ENCODE data around the gene TMEM37.

The TMEM37 gene

DNA sequence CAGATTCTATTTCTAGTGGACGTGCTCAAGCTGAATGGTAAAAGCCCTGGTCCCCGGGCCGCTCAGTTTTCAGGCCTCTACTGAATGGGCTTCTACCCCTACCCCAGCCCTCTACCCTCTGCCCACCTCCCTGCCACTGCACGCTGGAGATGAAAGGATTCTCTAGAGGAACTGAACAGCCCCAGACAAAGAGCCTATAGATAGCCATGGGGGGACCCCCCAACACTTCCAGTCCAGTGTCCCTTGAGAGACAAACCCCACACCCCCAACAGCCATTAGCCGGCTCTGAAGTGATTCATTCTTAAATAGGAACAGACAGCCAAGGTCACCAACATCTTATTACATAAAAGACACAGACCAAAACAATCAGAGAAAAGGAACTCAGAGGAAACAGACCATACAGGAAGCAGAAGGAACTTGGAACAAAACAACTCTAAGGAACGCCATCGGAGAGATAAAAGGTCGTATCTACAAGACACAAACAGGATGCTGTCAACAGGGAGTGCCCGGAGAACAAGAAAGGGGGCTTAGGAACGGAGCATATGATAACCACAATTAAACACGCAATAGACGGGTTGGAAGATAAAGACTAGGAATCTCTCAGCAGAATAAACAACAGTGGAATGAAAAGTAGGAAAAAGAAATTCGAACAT is 23.5 kb downstream of the TMEM37 start:
- DNase-seq (ENCODE audit: low read depth in 2 of 2), result no peak

DNA sequence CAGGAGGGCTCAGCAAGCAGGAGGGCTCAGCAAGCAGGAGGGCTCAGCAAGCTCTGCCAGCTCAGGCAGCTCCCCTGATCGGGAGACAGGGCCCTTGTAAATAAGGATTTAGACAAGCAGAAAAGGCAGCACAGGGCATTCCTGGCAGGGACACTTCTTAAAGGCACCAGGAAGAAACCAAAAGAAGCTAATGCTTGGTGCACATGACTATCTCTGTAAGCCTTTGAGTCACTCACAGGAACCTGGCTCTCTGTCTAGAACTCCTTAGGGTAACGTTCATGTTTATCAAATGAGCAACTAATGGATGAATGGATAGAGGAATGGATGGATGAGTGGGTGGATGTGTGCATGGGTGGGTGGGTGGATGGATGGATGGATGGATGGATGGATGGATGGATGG is 28.4 kb downstream of the TMEM37 start:
- no peak for DNase-seq (ENCODE audit: low read depth in 2 of 2)

DNA sequence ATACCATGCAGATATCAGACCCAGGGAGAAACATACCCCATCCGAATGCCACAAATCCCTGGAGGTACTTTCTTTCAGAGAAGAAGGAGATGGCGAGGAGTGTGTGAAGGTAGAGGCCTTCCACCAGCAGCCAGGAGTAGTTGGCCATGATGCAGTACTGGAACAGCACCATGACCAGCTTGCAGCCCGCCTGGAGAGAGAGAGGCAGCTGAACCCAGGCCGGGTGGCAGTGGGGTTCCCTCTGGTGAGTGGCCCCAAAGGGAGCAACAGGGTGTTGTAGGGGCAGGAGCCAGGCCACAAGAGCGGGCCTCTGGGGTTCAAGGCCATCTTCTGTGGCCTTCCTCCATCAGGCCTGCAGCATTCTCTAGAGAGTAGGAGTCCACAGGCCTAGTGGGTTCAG is 30.2 kb downstream of the TMEM37 start:
- DNase-seq (ENCODE audit: low read depth in 2 of 2), result no peak

DNA sequence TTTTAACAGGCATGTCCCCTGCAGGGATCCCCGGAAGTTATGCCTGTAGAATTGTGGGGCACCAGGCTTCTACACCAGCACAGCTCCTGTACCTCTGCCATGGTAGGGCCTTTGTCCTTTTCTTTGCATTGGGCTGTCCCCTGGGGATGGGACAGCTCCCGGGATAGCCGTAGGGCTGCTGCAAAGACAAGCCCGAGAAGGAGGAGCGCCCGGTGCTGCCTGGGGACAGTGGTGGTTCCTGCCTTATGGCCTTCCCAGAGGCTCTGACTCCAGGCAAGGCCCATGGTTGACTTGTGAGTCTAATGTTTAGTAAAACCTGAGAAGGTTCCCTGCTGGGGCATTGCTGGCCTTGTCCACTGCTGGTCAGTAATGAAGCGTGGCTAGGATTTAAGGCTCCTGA is 30.9 kb downstream of the TMEM37 start:
- DNase-seq (ENCODE audit: low read depth in 2 of 2), result no peak

DNA sequence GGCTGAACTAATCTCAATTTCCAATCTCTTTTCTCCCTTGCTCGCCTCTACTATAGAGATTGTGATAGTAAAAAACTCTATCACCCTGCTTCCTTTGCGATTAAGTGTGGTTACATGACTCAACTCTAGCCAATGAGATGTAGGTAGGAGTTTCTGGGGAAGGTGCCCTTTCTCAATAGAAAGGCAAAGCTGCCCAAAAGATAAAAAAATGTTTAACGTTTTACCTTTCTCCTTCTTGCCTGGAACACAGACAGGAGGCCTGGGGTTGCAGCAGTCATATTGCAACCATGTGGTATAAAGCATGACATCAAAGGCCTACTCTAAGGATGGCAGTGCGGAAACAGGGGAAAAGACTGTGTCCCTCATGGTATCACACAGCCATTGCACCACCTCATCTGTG is 31.5 kb downstream of the TMEM37 start:
- DNase-seq (ENCODE audit: low read depth in 2 of 2), result no peak

DNA sequence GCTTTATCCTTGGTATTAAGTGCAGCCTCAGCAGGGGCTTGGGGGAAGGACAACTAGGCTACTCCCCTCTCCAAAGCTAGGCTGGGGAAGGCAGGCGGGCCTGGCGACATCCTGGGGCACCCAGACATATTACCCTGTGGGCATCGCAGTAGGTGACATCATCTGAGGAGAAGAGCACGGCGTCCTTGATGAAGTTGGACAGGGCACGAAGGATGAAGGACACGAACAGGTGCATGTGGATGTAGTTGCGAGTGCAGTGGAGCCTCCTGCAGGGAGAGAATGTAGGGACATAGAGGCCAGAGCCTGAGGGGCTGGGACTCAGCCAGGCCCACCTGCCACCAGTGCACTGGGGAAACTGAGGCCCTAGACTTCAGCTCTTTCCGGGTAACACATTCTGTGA is 32.3 kb downstream of the TMEM37 start:
- no peak for DNase-seq (ENCODE audit: low read depth in 2 of 2)

DNA sequence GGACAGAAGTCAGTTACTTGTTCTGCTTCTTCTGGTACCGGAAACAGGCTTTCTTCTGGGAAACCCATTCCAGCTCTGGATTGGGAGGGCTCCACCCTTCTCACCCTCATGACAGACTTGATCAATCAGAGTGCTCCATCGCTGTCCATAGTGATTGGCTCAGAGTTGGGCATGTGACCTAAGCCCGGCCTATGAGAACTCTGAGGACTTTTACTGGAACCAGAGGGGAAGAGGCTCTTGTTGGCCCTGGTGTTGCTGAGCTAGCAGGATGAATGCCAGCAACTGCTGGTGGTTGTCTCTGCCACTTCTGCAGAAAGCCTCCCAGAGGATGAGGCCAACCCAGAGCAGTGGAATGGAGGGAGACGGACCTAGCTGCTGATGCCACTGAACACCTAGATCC is 33.3 kb downstream of the TMEM37 start:
- no peak for DNase-seq (ENCODE audit: low read depth in 2 of 2)

DNA sequence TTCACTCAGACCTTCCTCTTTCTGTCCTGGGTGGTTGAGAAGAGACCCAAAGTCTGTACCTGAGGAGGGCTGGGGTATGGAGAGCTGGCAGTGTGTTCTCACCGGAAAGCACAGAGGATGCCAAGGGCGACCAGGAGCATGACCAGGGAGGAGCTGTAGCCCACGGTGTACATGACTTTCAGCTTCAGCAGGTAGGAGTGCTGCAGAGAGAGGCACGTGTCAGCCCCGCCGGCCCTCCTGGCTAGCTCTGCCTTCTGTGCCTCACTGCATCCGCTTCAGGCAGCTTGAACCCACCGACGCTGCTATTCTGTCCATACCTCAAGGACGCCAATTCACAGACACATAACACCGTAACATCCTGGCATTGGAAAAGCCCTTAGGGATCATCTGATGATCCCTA is 34.0 kb downstream of the TMEM37 start:
- DNase-seq (ENCODE audit: low read depth in 2 of 2), result no peak

DNA sequence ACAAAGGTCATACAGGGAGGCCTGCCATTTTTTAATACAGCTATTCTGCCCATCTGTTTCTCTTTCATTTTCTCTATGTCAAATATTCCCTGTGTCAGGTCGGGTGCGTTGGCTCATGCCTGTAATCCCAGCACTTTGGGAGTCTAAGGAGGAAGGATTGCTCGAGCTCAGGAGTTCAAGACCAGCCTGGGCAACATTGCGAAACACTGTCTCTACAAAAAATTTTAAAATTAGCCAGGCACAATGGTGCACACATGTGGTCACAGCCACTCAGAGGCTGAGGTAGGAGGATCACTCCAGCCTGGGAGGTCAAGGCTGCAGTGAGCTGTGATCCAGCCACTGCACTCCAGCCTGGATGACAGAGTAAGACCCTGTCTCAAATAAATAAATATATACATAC is 34.7 kb downstream of the TMEM37 start:
- DNase-seq (ENCODE audit: low read depth in 2 of 2), result no peak

DNA sequence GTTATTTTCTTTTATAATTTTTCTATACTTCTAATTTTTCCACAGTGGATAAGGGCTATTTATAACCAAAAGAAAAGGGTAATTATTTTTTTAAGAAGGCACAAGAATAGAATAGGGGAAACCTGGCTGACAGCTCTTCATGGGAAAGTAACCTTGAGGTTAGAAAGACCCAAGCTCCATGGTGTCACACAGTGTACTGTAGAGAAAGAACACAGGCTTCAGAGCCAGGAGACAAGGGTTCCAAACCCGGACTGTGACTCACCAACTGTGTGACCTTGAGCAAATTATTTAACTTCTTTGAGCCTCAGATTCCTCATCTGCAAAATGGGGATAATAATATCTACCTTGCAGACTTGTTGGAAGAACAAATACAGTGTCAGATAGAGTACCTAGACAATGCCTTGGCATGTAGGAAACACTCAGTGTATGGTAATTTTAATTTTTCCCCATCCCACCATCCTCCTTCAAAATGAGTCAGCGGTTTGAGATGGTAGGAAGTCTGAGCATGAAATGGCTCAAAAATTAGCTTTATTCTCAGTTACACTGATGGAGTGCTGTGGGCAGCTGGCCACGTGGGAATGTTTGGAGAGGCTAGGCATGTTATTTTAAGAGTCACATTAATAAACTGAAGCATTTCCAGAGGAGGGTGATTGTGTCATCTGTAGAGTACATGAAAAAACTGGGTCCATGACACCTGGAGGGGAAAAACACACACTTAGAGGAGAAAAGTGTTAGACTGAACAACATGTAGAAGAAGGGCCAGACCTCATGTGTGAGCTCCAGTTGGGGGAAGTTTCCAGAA is 36.7 kb downstream of the TMEM37 start:
- no peak for DNase-seq (ENCODE audit: low read depth in 2 of 2)

DNA sequence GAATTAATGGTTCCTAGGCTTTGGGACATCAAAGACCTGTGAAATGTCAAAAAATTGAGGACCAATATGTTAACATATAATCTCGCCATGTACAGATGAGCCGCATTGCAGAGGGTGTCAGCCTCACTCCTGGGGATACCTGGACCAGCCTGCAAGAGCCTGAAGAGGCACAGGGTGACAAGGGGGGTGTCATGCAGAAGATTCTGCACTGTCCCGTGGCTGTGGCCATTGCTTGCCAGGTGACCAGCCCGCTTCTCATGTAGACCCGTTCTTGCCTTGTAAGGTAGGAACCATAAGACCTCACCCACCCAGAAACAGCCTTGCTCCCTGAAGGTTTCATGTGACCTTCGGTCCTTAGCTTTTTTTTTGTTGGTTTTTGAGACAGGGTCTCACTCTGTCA is 37.5 kb downstream of the TMEM37 start:
- no peak for DNase-seq (ENCODE audit: low read depth in 2 of 2)

DNA sequence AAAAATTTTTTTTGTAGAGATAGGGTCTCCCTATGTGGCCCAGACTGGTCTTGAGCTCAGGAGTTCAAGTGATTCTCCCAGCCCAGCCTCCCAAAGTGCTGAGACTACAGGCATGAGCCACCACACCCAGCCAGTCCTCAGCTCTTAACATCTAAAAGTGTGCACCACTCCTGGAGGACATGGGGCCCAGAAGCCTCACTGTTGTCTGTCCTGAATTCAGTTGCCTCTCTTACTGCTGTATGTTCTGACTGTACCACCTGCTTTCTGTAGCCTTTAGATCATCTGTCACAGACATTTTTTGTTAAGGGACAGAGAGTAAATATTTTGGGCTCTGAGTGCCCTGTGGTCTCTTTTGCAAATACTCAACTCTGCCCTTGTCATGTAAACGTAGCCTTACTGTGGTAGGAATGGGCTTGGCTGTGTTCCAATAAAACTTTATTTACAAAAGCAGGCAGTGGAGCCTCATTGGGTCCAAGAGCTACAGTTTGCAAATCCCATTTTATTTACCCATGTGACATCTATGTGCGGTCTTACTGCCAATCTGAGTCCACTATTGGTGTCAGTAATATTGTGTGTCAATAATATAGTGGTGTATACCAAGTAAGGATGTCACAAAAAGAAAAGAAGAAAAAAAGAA is 38.1 kb downstream of the TMEM37 start:
- no peak for DNase-seq (ENCODE audit: low read depth in 2 of 2)

DNA sequence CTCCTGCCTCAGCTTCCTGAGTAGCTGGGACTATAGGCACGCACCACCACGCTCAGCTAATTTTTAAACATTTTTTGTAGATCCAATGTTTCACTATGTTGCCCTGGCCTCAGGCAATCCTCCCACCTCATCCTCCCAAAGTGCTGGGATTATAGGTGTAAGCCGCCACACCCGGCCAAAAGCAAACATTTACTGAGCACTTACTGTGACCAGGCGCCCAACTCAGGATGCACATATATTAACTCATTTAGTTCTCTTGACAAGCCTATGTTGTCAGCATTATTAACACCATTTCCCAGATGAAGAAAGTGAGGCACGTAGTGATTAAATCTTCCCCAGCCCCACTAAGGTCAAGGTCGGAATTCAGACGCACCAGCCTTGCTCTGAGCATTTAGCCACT is 41.1 kb downstream of the TMEM37 start:
- no peak for DNase-seq (ENCODE audit: low read depth in 2 of 2)

DNA sequence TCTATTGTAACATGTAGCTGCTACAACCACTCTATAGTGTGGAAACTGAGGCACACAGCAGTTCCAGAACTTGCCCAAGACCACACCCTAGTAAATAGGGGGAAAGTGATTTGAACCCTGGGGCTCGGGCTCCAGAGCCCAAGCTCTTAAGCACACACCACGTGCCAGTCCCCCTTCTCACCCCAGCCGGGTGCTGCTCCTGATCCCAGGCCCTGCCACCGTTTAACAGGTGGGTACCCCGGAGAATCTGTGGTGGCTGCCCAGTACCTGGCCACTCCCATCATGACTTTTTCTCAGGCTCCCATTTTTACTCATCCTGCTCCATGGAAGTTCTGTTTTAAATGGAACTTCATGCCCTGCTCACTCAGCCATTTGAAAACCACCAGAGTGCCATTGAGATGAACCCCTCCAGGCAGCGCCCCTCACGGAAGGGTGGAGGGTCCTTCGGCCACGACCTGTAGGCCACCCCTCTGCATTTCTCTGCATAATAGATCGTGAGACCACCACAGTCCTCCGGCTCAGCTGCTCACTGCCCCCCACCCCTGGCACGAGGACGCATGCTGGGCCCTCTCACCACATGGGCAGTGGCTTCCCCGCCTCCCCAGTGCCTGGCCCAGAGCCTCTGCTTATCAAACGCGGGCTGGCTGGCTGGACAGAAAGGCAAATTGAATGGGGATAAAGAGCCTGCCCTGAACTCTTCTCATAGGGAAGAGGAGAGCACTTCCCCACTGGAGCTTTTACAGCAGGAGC is 42.1 kb downstream of the TMEM37 start:
- no peak for DNase-seq (ENCODE audit: low read depth in 2 of 2)

DNA sequence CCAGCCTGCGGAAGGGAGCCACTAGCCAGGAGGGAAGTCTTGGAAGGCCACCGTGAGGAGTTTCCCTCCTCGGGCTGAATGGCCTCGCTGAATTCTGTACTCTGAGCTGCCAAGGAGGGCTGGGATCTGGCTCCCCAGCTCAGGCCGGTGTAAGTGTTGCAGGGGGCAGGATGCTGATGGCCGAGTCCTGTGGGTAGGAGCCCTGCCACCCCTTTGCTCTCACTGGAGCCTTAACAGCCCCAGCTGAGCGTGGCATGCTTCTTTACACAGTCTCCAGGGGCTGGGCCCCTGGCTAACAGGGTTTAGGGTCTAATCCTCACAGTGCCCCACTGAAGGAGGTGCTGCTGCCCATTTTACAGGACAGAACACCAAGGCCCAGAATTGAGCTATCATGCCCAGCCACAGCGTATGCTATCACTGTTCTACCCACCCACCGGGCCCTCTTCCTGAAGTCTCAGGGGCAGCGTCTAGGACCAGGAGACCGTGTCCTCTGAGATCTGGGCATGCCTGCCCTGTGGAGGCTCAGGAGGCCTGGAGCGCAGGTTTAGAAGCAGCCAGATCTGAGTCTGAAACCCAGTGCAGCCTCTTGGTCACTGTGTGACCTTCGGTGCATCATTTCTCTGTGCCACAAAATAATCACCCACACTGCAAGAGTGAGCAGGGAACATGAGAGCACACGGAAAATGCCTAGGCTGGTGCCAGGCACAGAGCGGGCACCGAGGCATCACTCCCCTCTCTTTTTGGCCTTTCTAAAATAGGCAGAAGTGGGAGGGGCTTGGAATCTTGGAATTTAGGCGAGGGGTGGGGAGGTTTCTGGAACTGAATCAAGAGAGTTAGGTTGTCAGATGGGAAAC is 42.9 kb downstream of the TMEM37 start:
- DNase-seq (ENCODE audit: low read depth in 2 of 2), result no peak

DNA sequence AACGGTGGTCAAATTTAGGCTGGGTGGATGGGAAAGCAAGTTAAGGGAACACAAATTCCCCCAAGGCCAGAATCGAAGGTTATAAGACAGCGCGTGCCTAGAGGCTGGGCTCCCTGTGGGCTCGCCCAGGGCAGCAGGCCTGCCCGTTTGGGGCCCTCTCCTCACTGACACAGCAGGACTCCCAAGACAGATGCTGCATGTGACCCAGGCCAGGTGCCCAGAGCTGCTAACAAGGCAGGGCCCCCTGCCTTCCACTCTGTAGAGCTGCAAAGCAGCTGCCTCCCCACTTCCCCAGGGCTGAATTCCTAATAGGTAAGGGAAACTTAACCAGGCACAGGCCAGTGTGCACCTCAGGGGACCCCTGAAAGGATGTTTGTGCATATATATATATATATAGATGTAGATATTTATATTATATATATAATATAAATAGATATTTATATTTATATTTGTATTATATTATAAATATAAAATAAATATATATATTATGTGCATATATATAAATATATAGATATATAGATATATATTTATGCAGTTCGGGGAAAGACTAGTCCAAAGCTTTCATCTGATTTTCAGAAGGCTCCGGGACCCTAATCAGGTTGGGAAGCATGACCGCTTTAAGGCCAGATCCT is 43.7 kb downstream of the TMEM37 start:
- no peak for DNase-seq (ENCODE audit: low read depth in 2 of 2)

DNA sequence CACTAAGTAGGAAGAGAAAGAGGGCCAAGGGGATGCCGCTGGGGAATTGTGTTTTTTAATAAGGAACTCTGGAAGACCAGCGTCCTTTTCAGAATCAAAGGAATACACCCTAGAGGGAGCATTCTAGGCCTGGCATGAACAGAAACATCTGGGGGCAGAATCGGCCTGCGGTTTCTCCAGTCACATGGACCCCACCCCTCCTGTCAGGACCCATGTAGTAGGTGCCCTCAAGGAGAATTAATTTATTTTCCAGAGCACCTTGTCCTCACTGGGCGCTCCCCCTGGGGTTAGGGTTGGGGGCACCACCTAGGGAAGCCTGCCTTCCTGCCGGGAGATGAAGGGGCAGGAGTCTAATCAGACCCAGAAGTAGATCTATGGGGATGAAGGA is 44.2 kb downstream of the TMEM37 start:
- DNase-seq (ENCODE audit: low read depth in 2 of 2), result no peak

DNA sequence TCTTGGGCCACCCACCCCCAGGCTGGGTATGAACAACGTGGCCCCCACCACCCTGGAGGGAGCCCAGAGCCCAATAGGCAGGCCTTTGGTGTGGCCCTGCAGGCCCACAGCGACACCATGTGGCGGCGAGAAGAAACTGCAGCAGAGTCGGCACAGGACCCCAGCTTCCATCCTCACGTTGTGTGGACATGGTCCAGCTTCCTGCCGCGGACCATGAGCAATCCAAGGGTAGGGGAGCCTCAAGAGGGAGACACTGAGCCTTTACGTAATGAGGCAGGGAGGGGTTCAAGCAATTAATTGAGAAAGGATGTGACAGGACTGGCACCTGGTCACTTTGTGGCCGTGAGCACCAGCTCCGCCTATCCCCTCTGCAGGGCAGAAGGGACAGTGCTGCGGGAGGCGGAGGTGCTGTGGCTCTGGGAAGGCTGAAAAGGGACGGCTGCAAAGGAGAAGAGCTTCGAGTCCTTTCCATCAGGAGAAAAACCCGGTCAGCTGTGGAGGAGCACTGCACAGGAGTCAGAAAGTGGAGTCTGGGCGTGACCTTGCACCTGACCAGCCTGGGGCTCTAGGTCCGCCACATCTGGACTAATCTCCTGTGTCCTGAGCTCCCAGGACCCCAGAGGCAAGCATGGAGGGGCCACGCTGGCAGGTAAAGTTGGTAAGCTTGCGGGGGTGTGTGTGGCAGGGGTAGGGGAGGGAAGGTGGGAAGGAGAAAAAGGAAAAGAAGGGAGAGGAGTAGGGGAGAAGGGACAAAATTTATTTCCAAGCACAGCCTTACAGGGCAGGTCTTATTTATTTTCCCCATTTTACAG is 44.9 kb downstream of the TMEM37 start:
- DNase-seq (ENCODE audit: low read depth in 2 of 2), result no peak

DNA sequence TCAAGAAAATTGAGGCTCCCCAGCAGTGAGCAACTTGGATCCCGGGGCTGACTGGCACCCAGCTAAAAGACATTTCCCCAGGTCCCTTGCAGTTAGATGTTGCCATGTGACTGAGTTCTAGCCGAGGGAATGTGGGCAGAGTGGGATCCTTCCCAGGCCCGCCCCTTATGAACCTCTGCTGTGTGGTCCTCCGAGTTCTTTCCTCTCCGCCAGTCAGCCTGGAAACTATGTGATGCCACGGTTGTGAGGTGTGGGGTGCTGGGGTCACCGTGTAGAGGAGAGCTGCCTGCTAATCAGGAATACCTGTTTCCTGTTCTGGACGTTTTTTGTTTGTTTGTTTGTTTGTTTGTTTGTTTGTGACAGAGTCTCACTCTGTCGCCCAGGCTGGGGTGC is 45.5 kb downstream of the TMEM37 start:
- DNase-seq (ENCODE audit: low read depth in 2 of 2), result no peak

Measured in stimulated activated CD8-positive, alpha-beta memory T cell treated with anti-CD3 and anti-CD28 coated beads, Interleukin-7, amount 100 ng/mL, for 4 hours (primary cell).